ENCODE data around the gene SERPINB6. TPM values are rescaled to one million over a fixed set of nuclear protein-coding genes. Genes with fewer than 3 reads are reported as not detected.
A peak's percentile ranks its signal among the peaks of the same experiment; 100 is the strongest.

Gene SERPINB6
- total RNA-seq, 1 donor from 2014 or later = 48.7 TPM

GRCh38 chr6:3015144-3015543, 43.8 kb upstream of the SERPINB6 start:
- TF ChIP-seq CTCF (IDR thresholded peaks at IDR 0.05; ENCODE audit: insufficient read depth, low read length, severe bottlenecking) = no peak
- no peak for DNase-seq (ENCODE audit: low read depth)
- Histone ChIP-seq H3K27me3 (ENCODE audit: control insufficient read depth, insufficient read depth, low read length) (no peaks in the 10 kb centered on the region), H3K4me3 (ENCODE audit: low read depth, low read length) (no peak overlapping the region), H3K36me3 (ENCODE audit: control insufficient read depth, insufficient read depth, low read length) (peaks cover 10% of the 10 kb centered on the region)
- FAIRE-seq = no peak

- DNase-seq (ENCODE audit: low read depth) (no peak), FAIRE-seq (no peak)
- no peak overlapping the region for H3K4me3 ChIP-seq (ENCODE audit: low read depth, low read length)
- H3K27me3 ChIP-seq (ENCODE audit: control insufficient read depth, insufficient read depth, low read length) = no peaks in the 10 kb centered on the region
- TF ChIP-seq CTCF (IDR thresholded peaks at IDR 0.05; ENCODE audit: insufficient read depth, low read length, severe bottlenecking) = no peak
- H3K36me3 ChIP-seq (ENCODE audit: control insufficient read depth, insufficient read depth, low read length) = peaks cover 10% of the 10 kb centered on the region
Observed at GRCh38 chr6:3014675-3015066, 43.3 kb upstream of the SERPINB6 start.

- FAIRE-seq (no peak), DNase-seq (ENCODE audit: low read depth) (no peak)
- no peak for TF ChIP-seq CTCF (IDR thresholded peaks at IDR 0.05; ENCODE audit: insufficient read depth, low read length, severe bottlenecking)
- Histone ChIP-seq H3K36me3 (ENCODE audit: control insufficient read depth, insufficient read depth, low read length) (peaks cover 10% of the 10 kb centered on the region), H3K4me3 (ENCODE audit: low read depth, low read length) (no peak overlapping the region), H3K27me3 (ENCODE audit: control insufficient read depth, insufficient read depth, low read length) (no peaks in the 10 kb centered on the region)
Observed at GRCh38 chr6:3013901-3014674, 42.7 kb upstream of the SERPINB6 start.

- no peak for FAIRE-seq
- peak; percentile 85 for DNase-seq (ENCODE audit: low read depth)
- Histone ChIP-seq H3K4me3 (ENCODE audit: low read depth, low read length) (no peak overlapping the region), H3K27me3 (ENCODE audit: control insufficient read depth, insufficient read depth, low read length) (no peaks in the 10 kb centered on the region), H3K36me3 (ENCODE audit: control insufficient read depth, insufficient read depth, low read length) (peaks cover 10% of the 10 kb centered on the region)
- no peak for TF ChIP-seq CTCF (IDR thresholded peaks at IDR 0.05; ENCODE audit: insufficient read depth, low read length, severe bottlenecking)
Observed at GRCh38 chr6:3013486-3013885, 42.1 kb upstream of the SERPINB6 start.

GRCh38 chr6:3011592-3011991, 40.2 kb upstream of the SERPINB6 start:
- Histone ChIP-seq H3K27me3 (ENCODE audit: control insufficient read depth, insufficient read depth, low read length) (no peaks in the 10 kb centered on the region), H3K4me3 (ENCODE audit: low read depth, low read length) (no peak overlapping the region), H3K36me3 (ENCODE audit: control insufficient read depth, insufficient read depth, low read length) (peaks cover 12% of the 10 kb centered on the region)
- no peak for DNase-seq (ENCODE audit: low read depth)
- TF ChIP-seq CTCF (IDR thresholded peaks at IDR 0.05; ENCODE audit: insufficient read depth, low read length, severe bottlenecking) = no peak
- no peak for FAIRE-seq

- Histone ChIP-seq H3K27me3 (ENCODE audit: control insufficient read depth, insufficient read depth, low read length) (no peaks in the 10 kb centered on the region), H3K36me3 (ENCODE audit: control insufficient read depth, insufficient read depth, low read length) (peaks cover 12% of the 10 kb centered on the region), H3K4me3 (ENCODE audit: low read depth, low read length) (no peak overlapping the region)
- no peak for DNase-seq (ENCODE audit: low read depth)
- no peak for FAIRE-seq
- TF ChIP-seq CTCF (IDR thresholded peaks at IDR 0.05; ENCODE audit: insufficient read depth, low read length, severe bottlenecking) = no peak
Observed at GRCh38 chr6:3011158-3011557, 39.8 kb upstream of the SERPINB6 start.
